IMR-90 (cell line): ENCODE measurements around the gene LIMS1.

ENCODE experiments used
- BHLHE40 ChIP-seq: fragments of 150-350 bp; IDR thresholded peaks from 2 replicates; pipeline ENCODE4 v1.6.1; 2016; ENCODE audit warnings: mild to moderate bottlenecking, low read depth, low read length
- CEBPB ChIP-seq: IDR thresholded peaks from 2 replicates; pipeline ENCODE4 v1.6.1; 2012; ENCODE audit warnings: low read depth, low read length, improper control_type of control experiment
- CHD1 ChIP-seq: IDR thresholded peaks from 2 replicates; pipeline ENCODE4 v1.6.1; 2012; ENCODE audit warnings: low read depth, low read length, improper control_type of control experiment
- FOS ChIP-seq: fragments of 150-350 bp; IDR thresholded peaks from 2 replicates; pipeline ENCODE4 v1.6.1; 2016; ENCODE audit warnings: low read depth, low read length
- MXI1 ChIP-seq: IDR thresholded peaks from 2 replicates; pipeline ENCODE4 v1.6.1; 2012; ENCODE audit warnings: low read depth, mild to moderate bottlenecking, low read length, moderate library complexity, borderline replicate concordance
- NFE2L2 ChIP-seq: fragments of 150-350 bp; IDR thresholded peaks from 2 replicates; pipeline ENCODE4 v1.6.1; 2016; ENCODE audit warnings: low read depth, mild to moderate bottlenecking, low read length
- POLR2A ChIP-seq: IDR thresholded peaks from 2 replicates; pipeline ENCODE4 v1.6.1; 2012; ENCODE audit warnings: mild to moderate bottlenecking, low read depth, low read length
- RAD21 ChIP-seq: IDR thresholded peaks from 2 replicates; pipeline ENCODE4 v1.6.1; 2012; ENCODE audit warnings: low read length, improper control_type of control experiment
- RFX5 ChIP-seq: IDR thresholded peaks from 2 replicates; pipeline ENCODE4 v1.8.0; 2012; ENCODE audit warnings: low read depth, mild to moderate bottlenecking, low read length, moderate library complexity
- SMC3 ChIP-seq: fragments of 150-350 bp; IDR thresholded peaks from 2 replicates; pipeline ENCODE4 v1.6.1; 2016; ENCODE audit warnings: low read depth, mild to moderate bottlenecking, antibody characterized with exemption, low read length, moderate library complexity
- TF ChIP-seq, protein P1 (sequence below): conservative IDR thresholded peaks from 2 replicates; pipeline ENCODE4 v1.5.1; 2012; ENCODE audit warnings: mild to moderate bottlenecking, low read depth, low read length, improper control_type of control experiment
- TF ChIP-seq, protein P2 (sequence below): fragments of 150-350 bp; IDR thresholded peaks from 2 replicates; pipeline ENCODE4 v1.6.1; 2016; ENCODE audit warnings: low read depth, mild to moderate bottlenecking, low read length, moderate library complexity, borderline replicate concordance
- TF ChIP-seq, protein P3 (sequence below): fragments of 150-350 bp; IDR thresholded peaks from 2 replicates; pipeline ENCODE4 v1.6.1; 2017; ENCODE audit warnings: mild to moderate bottlenecking, antibody characterized with exemption, low read length, low read depth

DNA sequence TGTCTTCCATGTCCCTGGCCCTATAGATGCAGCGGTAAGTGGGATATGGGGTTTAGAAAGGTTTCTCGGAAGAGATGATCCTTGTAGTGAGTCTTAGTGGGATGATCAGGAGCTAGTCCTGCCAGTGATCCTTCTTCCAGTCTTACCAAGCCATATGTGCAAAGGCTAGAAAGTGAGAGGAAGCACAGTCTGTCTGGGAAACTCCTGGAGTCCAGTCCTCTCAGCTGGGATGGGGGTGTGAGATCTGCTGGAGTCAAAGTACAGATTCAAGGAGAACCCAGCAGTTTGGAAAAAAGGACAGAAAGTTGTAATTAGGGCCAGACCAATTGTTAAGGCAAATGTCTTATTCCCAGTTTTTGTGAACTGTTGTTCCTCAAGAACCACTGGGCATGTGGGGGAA lies 83.3 kb downstream of the LIMS1 start:
- TF ChIP-seq BHLHE40 (no peak), FOS (no peak), POLR2A (no peak), CEBPB (no peak), RAD21 (no peak), NFE2L2 (no peak), MXI1 (no peak), RFX5 (no peak), SMC3 (no peak), CHD1 (no peak)
- TF ChIP-seq, protein P1, sequence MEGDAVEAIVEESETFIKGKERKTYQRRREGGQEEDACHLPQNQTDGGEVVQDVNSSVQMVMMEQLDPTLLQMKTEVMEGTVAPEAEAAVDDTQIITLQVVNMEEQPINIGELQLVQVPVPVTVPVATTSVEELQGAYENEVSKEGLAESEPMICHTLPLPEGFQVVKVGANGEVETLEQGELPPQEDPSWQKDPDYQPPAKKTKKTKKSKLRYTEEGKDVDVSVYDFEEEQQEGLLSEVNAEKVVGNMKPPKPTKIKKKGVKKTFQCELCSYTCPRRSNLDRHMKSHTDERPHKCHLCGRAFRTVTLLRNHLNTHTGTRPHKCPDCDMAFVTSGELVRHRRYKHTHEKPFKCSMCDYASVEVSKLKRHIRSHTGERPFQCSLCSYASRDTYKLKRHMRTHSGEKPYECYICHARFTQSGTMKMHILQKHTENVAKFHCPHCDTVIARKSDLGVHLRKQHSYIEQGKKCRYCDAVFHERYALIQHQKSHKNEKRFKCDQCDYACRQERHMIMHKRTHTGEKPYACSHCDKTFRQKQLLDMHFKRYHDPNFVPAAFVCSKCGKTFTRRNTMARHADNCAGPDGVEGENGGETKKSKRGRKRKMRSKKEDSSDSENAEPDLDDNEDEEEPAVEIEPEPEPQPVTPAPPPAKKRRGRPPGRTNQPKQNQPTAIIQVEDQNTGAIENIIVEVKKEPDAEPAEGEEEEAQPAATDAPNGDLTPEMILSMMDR, result no peak
- TF ChIP-seq, protein P2, sequence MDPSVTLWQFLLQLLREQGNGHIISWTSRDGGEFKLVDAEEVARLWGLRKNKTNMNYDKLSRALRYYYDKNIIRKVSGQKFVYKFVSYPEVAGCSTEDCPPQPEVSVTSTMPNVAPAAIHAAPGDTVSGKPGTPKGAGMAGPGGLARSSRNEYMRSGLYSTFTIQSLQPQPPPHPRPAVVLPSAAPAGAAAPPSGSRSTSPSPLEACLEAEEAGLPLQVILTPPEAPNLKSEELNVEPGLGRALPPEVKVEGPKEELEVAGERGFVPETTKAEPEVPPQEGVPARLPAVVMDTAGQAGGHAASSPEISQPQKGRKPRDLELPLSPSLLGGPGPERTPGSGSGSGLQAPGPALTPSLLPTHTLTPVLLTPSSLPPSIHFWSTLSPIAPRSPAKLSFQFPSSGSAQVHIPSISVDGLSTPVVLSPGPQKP, result no peak
- TF ChIP-seq, protein P3, sequence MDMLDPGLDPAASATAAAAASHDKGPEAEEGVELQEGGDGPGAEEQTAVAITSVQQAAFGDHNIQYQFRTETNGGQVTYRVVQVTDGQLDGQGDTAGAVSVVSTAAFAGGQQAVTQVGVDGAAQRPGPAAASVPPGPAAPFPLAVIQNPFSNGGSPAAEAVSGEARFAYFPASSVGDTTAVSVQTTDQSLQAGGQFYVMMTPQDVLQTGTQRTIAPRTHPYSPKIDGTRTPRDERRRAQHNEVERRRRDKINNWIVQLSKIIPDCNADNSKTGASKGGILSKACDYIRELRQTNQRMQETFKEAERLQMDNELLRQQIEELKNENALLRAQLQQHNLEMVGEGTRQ, result no peak
